Iris pigment epithelial cell (primary cell): ENCODE results near the gene CD99.
"Not testable (repeated sequence)": the region's sequence is repeated elsewhere in the genome, so short reads cannot be mapped to it uniquely, and the experiment has no call there.

Source experiments
- DNase-seq: peaks from one replicate; pipeline ENCODE4 v3.0.0-alpha.2; 2011; ENCODE audit warnings: low read depth

Gene CD99

GRCh38 chrX:2773166-2774055 is 82.3 kb downstream of the CD99 start:
- DNase-seq = not testable (repeated sequence)

- no peak for DNase-seq
Measured at GRCh38 chrX:2774057-2774456, 83.0 kb downstream of the CD99 start.

GRCh38 chrX:2774776-2775175 is 83.7 kb downstream of the CD99 start:
- DNase-seq = no peak

GRCh38 chrX:2780472-2781225 is 89.6 kb downstream of the CD99 start:
- not testable (repeated sequence) for DNase-seq

- no peak for DNase-seq
Measured at GRCh38 chrX:2781226-2781571, 90.1 kb downstream of the CD99 start.

- peak; percentile 30 for DNase-seq
Measured at GRCh38 chrX:2781698-2782097, 90.6 kb downstream of the CD99 start.

GRCh38 chrX:2782171-2782570 is 91.1 kb downstream of the CD99 start:
- DNase-seq = no peak

GRCh38 chrX:2782778-2783177 is 91.7 kb downstream of the CD99 start:
- no peak for DNase-seq

- DNase-seq = no peak
Measured at GRCh38 chrX:2784026-2784425, 92.9 kb downstream of the CD99 start.

GRCh38 chrX:2785538-2785937 is 94.4 kb downstream of the CD99 start:
- DNase-seq = no peak

- no peak for DNase-seq
Measured at GRCh38 chrX:2788980-2789379, 97.9 kb downstream of the CD99 start.

- no peak for DNase-seq
Measured at GRCh38 chrX:2789569-2789968, 98.5 kb downstream of the CD99 start.
